DMS53 treated with DMSO at 0.1 percent for 48 hours (cell line): ENCODE data around the gene MEAF6.

Experiments used
- DNase-seq: peaks from one replicate; lab custom pipeline; 2025; ENCODE audit not compliant: unreplicated experiment; lab: John Stamatoyannopoulos, UW

The MEAF6 gene

GRCh38 chr1:37474697-37475379 is 39.7 kb downstream of the MEAF6 start:
- DNase-seq, result no peak

GRCh38 chr1:37474046-37474696 is 40.4 kb downstream of the MEAF6 start, which contains the start of gene ZC3H12A:
Gene ZC3H12A (plus strand): TSS chr1:37474580. CDS start chr1:37475497, 917 bp downstream.
- peak; percentile 68 for DNase-seq

- no peak for DNase-seq
Measured at GRCh38 chr1:37473431-37474045, 41.0 kb downstream of the MEAF6 start.

GRCh38 chr1:37472994-37473393 is 41.6 kb downstream of the MEAF6 start:
- no peak for DNase-seq

GRCh38 chr1:37472281-37472680 is 42.3 kb downstream of the MEAF6 start:
- DNase-seq, result no peak

GRCh38 chr1:37471345-37472231 is 43.0 kb downstream of the MEAF6 start:
- peak; percentile 74 for DNase-seq

GRCh38 chr1:37469386-37469785 is 45.2 kb downstream of the MEAF6 start:
- DNase-seq, result no peak

GRCh38 chr1:37468037-37468436 is 46.5 kb downstream of the MEAF6 start:
- no peak for DNase-seq

GRCh38 chr1:37465593-37466517 is 48.7 kb downstream of the MEAF6 start:
- DNase-seq, result no peak

GRCh38 chr1:37464443-37464842 is 50.1 kb downstream of the MEAF6 start:
- no peak for DNase-seq

- no peak for DNase-seq
Measured at GRCh38 chr1:37461698-37462436, 52.7 kb downstream of the MEAF6 start.

- DNase-seq, result no peak
Measured at GRCh38 chr1:37458551-37458950, 56.0 kb downstream of the MEAF6 start.

- DNase-seq, result no peak
Measured at GRCh38 chr1:37456614-37457013, 58.0 kb downstream of the MEAF6 start.

GRCh38 chr1:37455516-37455915 is 59.0 kb downstream of the MEAF6 start:
- DNase-seq, result no peak

GRCh38 chr1:37453647-37454046 is 60.9 kb downstream of the MEAF6 start:
- no peak for DNase-seq

- DNase-seq, result no peak
Measured at GRCh38 chr1:37452416-37452815, 62.1 kb downstream of the MEAF6 start.

GRCh38 chr1:37449936-37450335 is 64.6 kb downstream of the MEAF6 start:
- no peak for DNase-seq

GRCh38 chr1:37448691-37449417 is 65.7 kb downstream of the MEAF6 start:
- no peak for DNase-seq

GRCh38 chr1:37448185-37448584 is 66.4 kb downstream of the MEAF6 start:
- no peak for DNase-seq
